Activated CD4-positive, alpha-beta memory T cell treated with anti-CD3 and anti-CD28 coated beads for 36 hours (primary cell): ENCODE measurements around the gene AP2B1. TPM values are rescaled to one million over a fixed set of nuclear protein-coding genes. Genes with fewer than 3 reads are reported as not detected.
"Not testable (repeated sequence)": the region's sequence is repeated elsewhere in the genome, so short reads cannot be mapped to it uniquely, and the experiment has no call there.

Source experiments
- CTCF ChIA-PET: fragments of 350-600 bp; sonication (Branson Sonifier 250); formaldehyde crosslinking; loops from one replicate; lab custom pipeline; 2021; ENCODE audit warnings: antibody characterized with exemption, inconsistent platforms; lab: Charles Lee
- POLR2A ChIA-PET: fragments of 350-600 bp; sonication (Branson Sonifier 250); formaldehyde crosslinking; loops from one replicate; lab custom pipeline; 2021; ENCODE audit warnings: antibody characterized with exemption; lab: Charles Lee
- DNase-seq: peaks from one replicate; pipeline ENCODE4 v3.0.0-alpha.2; 2020
- H3K27ac Mint-ChIP-seq: one replicate; pipeline ENCODE4 v1.8.0; 2021; ENCODE audit warnings: mixed read lengths
- H3K27me3 Mint-ChIP-seq: one replicate; pipeline ENCODE4 v1.8.0; 2021; ENCODE audit warnings: mixed read lengths
- H3K36me3 Mint-ChIP-seq: one replicate; pipeline ENCODE4 v1.8.0; 2021; ENCODE audit warnings: mixed read lengths
- H3K4me1 Mint-ChIP-seq: one replicate; pipeline ENCODE4 v1.8.0; 2021; ENCODE audit warnings: low read depth, mixed read lengths
- H3K4me3 Mint-ChIP-seq: one replicate; pipeline ENCODE4 v1.8.0; 2021; ENCODE audit warnings: mild to moderate bottlenecking, mixed read lengths
- H3K9me3 Mint-ChIP-seq: one replicate; pipeline ENCODE4 v1.8.0; 2021; ENCODE audit warnings: mixed read lengths
- intact Hi-C: fragments of 100-400 bp; cut with micrococcal nuclease; formaldehyde crosslinking; loops from one replicate; pipeline ENCODE4 v1.15.1; 2023
- total RNA-seq, 2 experiments: library from RNA; stranded (reverse); gene quantifications; one replicate each; pipeline ENCODE4 v1.2.3, GENCODE V29; 2021

Gene AP2B1
- total RNA-seq, 2 experiments from 2014 or later, result 187 to 192 TPM

GRCh38 chr17:35676441-35676840, 89.3 kb downstream of the AP2B1 start:
- CTCF ChIA-PET, result interaction anchor here (0.6 kb wide), 1 partner anchor 535 kb away, joined by 4 read pairs; no protein-coding TSS in a partner anchor
- Mint-ChIP-seq H3K27ac (no peak overlapping the region), H3K4me3 (no peak overlapping the region), H3K36me3 (peaks cover 39% of the 10 kb centered on the region), H3K4me1 (peaks cover 12% of the 10 kb centered on the region), H3K9me3 (no peaks in the 10 kb centered on the region), H3K27me3 (no peaks in the 10 kb centered on the region)
- POLR2A ChIA-PET, result no interaction called here
- intact Hi-C loops, result no loop called here
- no peak for DNase-seq

- intact Hi-C loops, result no loop called here
- Mint-ChIP-seq H3K36me3 (peaks cover 38% of the 10 kb centered on the region), H3K4me3 (no peak overlapping the region), H3K4me1 (peaks cover 12% of the 10 kb centered on the region), H3K9me3 (no peaks in the 10 kb centered on the region), H3K27ac (no peak overlapping the region), H3K27me3 (no peaks in the 10 kb centered on the region)
- DNase-seq, result no peak
- ChIA-PET CTCF (interaction anchor here (0.6 to 3.0 kb wide), 3 partner anchors 8 to 81 kb away, joined by 3 to 11 read pairs (median 4); no protein-coding TSS in a partner anchor), POLR2A (interaction anchor here (0.6 to 1.1 kb wide), 2 partner anchors 95 to 366 kb away, joined by 3 to 4 read pairs; no protein-coding TSS in a partner anchor)
Observed at GRCh38 chr17:35679007-35679682, 92.0 kb downstream of the AP2B1 start.

GRCh38 chr17:35683591-35683990, 96.5 kb downstream of the AP2B1 start:
- Mint-ChIP-seq H3K27ac (no peak overlapping the region), H3K4me3 (no peak overlapping the region), H3K36me3 (peaks cover 54% of the 10 kb centered on the region), H3K4me1 (peaks cover 8% of the 10 kb centered on the region), H3K9me3 (no peaks in the 10 kb centered on the region), H3K27me3 (no peaks in the 10 kb centered on the region)
- DNase-seq, result no peak
- ChIA-PET CTCF (interaction anchor here (0.5 to 0.9 kb wide), 2 partner anchors 64 to 99 kb away, joined by 3 read pairs; no protein-coding TSS in a partner anchor), POLR2A (no interaction called here)
- intact Hi-C loops, result no loop called here

DNA sequence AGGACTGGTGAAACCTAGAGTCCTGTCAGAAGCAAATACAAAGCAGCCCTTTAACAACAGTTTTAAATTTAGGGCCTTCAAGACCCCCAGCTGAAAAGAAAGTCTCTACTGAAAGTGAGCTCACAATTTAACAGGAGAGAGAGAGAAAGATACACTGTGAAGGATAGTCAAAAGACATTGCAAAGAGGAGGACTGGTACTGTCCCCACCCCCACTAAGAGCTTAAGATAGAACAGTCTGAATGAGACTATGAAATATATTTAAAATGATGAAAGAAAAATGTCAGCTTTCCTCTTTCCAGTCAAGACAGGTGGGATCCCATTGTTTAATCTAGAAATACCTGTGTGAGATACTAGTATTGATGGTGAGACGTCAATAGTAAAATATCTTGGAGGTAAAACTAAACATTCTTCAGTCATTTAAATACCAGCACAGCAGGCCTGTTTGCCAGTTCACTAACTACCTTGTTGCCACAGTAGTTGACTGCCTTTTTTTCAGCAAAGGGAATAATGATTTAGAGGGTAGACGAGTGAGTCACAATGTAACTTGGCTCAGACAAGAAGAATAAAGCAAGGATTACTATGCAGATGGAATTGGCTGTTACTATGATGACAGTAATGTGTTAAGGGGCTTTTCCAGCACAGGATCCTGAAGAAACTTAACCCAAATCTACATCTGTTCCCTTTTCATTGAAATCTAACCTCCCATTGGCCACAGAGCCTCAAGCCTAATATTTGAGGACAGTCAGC, 97.1 kb downstream of the AP2B1 start:
- no peaks in the 10 kb centered on the region for H3K9me3 Mint-ChIP-seq
- no peak overlapping the region for H3K4me3 Mint-ChIP-seq
- ChIA-PET CTCF (no interaction called here), POLR2A (no interaction called here)
- intact Hi-C loops, result no loop called here
- H3K36me3 Mint-ChIP-seq, result peaks cover 52% of the 10 kb centered on the region
- H3K27ac Mint-ChIP-seq, result no peak overlapping the region
- H3K4me1 Mint-ChIP-seq, result peaks cover 3% of the 10 kb centered on the region
- no peaks in the 10 kb centered on the region for H3K27me3 Mint-ChIP-seq
- no peak for DNase-seq

DNA sequence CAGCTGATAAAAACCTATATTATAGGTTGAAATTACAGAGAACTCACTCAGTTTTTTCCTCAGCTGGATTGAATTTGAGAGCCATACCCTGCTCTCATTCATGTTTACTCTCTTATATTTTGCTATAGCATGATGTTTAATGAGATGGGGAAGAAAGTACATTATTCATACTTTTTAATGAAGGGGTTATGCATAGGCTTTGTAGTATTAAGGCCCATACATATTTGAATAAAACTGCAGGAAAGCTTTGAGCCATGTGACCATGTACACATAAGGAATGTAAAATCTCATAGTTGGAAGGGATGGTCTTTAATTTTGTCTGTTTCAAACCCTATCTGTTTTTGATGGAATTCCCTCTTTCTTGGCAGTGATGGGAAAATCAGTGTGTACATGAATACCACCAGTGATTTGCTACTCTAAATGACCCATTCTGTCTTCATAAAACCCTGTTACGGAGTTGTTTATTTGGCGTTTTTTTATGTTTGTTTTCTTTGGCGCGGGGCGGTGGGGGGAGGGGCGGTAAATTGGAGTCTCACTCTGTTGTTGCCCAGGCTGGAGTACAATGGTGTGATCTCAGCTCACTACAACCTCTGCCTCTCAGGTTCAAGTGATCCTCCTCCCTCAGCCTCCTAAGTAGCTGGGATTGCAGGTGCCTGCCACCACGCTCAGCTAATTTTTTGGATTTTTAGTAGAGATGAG, 105.5 kb downstream of the AP2B1 start:
- CTCF ChIA-PET, result no interaction called here
- DNase-seq, result no peak

GRCh38 chr17:35693662-35694061, 106.5 kb downstream of the AP2B1 start:
- POLR2A ChIA-PET, result interaction anchor here (0.6 kb wide), 1 partner anchor 491 kb away, joined by 3 read pairs; no protein-coding TSS in a partner anchor
- no peaks in the 10 kb centered on the region for H3K9me3 Mint-ChIP-seq
- intact Hi-C loops, result no loop called here
- no peaks in the 10 kb centered on the region for H3K4me1 Mint-ChIP-seq
- no peak for DNase-seq
- no peak overlapping the region for H3K27ac Mint-ChIP-seq
- CTCF ChIA-PET, result no interaction called here
- no peaks in the 10 kb centered on the region for H3K27me3 Mint-ChIP-seq
- no peak overlapping the region for H3K4me3 Mint-ChIP-seq
- H3K36me3 Mint-ChIP-seq, result peaks cover 30% of the 10 kb centered on the region

More for the DNA sequence above, 105.5 kb downstream of the AP2B1 start:
- Mint-ChIP-seq H3K4me3 (no peak overlapping the region), H3K27ac (no peak overlapping the region), H3K27me3 (no peaks in the 10 kb centered on the region), H3K9me3 (no peaks in the 10 kb centered on the region), H3K4me1 (no peaks in the 10 kb centered on the region), H3K36me3 (peaks cover 40% of the 10 kb centered on the region)
- POLR2A ChIA-PET, result no interaction called here
- intact Hi-C loops, result no loop called here

DNA sequence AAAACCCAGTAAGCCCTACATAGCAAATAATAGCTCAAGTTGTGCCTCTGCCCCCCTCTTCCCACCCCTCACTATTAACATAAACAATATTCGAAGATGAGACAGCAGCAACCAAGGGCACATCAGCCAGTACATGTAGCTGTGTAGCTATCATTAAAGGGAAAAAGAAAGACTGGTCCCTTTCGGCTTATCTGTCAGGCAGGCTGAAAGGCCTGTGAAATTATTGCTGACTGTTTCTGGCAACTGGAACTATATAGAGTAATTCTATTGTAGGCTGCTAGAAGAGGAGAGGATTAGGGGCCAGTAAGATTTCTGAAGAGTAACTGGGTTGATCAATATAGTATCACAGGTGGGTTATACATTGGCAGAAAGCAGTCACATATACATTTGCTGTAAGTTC, 107.8 kb downstream of the AP2B1 start:
- CTCF ChIA-PET, result interaction anchor here (0.6 to 1.0 kb wide), 2 partner anchors 52 to 63 kb away, joined by 3 read pairs; no protein-coding TSS in a partner anchor

DNA sequence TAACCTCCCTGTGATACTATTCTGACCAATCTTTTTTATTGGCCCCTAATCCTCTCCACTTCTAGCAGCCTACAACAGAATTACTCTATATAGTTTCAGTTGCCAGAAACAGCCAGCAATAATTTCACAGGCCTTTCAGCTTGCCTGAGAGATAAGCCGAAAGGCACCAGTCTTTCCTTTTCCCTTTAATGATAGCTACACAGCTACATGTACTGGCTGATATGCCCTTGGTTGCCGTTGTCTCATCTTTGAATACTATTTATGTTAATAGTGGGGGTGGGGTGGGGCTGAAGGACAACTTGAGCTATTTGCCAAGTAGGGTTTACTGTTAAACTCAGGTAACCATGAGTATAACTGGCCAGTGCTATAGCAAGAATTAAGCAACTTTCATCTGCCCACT, 108.5 kb downstream of the AP2B1 start:
- no peak overlapping the region for H3K4me3 Mint-ChIP-seq
- DNase-seq, result no peak
- no peaks in the 10 kb centered on the region for H3K4me1 Mint-ChIP-seq
- no peaks in the 10 kb centered on the region for H3K27me3 Mint-ChIP-seq
- H3K27ac Mint-ChIP-seq, result no peak overlapping the region
- H3K36me3 Mint-ChIP-seq, result peaks cover 21% of the 10 kb centered on the region
- intact Hi-C loops, result no loop called here
- H3K9me3 Mint-ChIP-seq, result no peaks in the 10 kb centered on the region
- CTCF ChIA-PET, result interaction anchor here (1.0 kb wide), 1 partner anchor 52 kb away, joined by 4 read pairs; no protein-coding TSS in a partner anchor
- POLR2A ChIA-PET, result no interaction called here

More for the DNA sequence above, 107.8 kb downstream of the AP2B1 start:
- H3K36me3 Mint-ChIP-seq, result peaks cover 25% of the 10 kb centered on the region
- DNase-seq, result no peak
- H3K27me3 Mint-ChIP-seq, result no peaks in the 10 kb centered on the region
- intact Hi-C loops, result no loop called here
- no peaks in the 10 kb centered on the region for H3K4me1 Mint-ChIP-seq
- H3K9me3 Mint-ChIP-seq, result no peaks in the 10 kb centered on the region
- POLR2A ChIA-PET, result no interaction called here
- H3K27ac Mint-ChIP-seq, result no peak overlapping the region
- no peak overlapping the region for H3K4me3 Mint-ChIP-seq

- intact Hi-C loops, result no loop called here
- H3K9me3 Mint-ChIP-seq, result peaks cover 3% of the 10 kb centered on the region
- no peak overlapping the region for H3K4me3 Mint-ChIP-seq
- ChIA-PET POLR2A (no interaction called here), CTCF (no interaction called here)
- no peaks in the 10 kb centered on the region for H3K27me3 Mint-ChIP-seq
- no peak overlapping the region for H3K27ac Mint-ChIP-seq
- DNase-seq, result no peak
- peaks cover 25% of the 10 kb centered on the region for H3K36me3 Mint-ChIP-seq
- H3K4me1 Mint-ChIP-seq, result no peaks in the 10 kb centered on the region
Observed at GRCh38 chr17:35698800-35699199, 111.7 kb downstream of the AP2B1 start.

DNA sequence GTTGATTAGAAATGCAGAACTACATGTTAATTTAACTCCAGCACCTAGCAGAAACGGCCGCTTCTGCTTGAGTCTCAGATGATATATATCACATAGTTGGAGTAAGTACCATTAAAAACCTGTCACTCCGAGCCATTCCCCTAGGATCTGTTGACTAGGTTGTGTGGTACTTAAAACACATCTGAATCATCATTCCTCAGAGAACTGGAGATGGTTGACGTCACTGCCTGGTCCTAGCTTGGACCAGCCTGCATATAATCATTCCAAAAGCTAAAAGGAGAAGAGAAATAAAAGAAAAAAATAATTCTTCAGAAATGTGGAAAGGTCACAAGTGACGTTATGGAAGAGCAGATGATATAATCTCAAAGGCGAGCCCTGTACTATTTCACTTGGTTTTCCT, 113.0 kb downstream of the AP2B1 start:
- H3K27ac Mint-ChIP-seq, result no peak overlapping the region
- peaks cover 3% of the 10 kb centered on the region for H3K9me3 Mint-ChIP-seq
- H3K4me1 Mint-ChIP-seq, result peaks cover 3% of the 10 kb centered on the region
- POLR2A ChIA-PET, result no interaction called here
- DNase-seq, result no peak
- intact Hi-C loops, result no loop called here
- H3K36me3 Mint-ChIP-seq, result peaks cover 22% of the 10 kb centered on the region
- no peak overlapping the region for H3K4me3 Mint-ChIP-seq
- H3K27me3 Mint-ChIP-seq, result no peaks in the 10 kb centered on the region
- CTCF ChIA-PET, result no interaction called here

DNA sequence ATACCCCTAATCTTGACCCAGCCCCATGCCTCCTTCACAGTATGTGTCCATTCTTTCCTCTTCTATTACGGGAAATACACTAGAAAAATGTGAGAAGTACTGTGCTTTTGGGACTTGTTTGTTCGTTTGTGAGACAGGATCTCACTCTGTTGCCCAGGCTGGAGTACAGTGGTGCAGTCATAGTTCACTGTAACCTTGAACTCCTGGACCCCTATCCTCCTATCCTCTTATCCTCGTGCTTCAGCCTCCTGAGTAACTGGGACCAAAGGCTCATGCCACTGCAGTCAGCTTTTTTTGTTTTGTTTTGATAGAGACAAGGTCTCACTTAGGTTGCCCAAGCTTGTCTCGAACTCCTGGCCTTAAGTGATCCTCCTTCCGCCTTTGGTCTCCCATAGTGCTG, 114.4 kb downstream of the AP2B1 start:
- intact Hi-C loops, result no loop called here
- ChIA-PET POLR2A (no interaction called here), CTCF (no interaction called here)
- Mint-ChIP-seq H3K4me1 (peaks cover 8% of the 10 kb centered on the region), H3K36me3 (peaks cover 15% of the 10 kb centered on the region), H3K9me3 (peaks cover 3% of the 10 kb centered on the region), H3K27me3 (no peaks in the 10 kb centered on the region), H3K4me3 (no peak overlapping the region), H3K27ac (no peak overlapping the region)
- DNase-seq, result no peak

DNA sequence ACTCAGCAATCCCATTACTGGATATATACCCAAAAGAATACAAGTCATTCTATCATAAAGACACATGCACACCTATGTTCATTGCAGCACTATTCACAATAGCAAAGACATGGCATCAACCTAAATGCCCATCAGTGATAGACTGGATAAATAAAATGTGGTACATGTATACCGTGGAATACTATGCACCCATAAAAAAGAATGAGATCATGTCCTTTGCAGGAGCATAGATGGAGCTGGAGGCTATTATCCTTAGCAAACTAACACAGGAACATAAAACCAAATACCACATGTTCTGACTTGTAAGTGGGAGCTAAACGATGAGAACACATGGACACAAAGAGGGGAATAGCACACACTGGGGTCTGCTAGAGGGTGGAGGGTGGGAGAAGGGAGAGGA, 116.2 kb downstream of the AP2B1 start:
- H3K27me3 Mint-ChIP-seq, CTCF ChIA-PET, H3K4me3 Mint-ChIP-seq, H3K27ac Mint-ChIP-seq, H3K9me3 Mint-ChIP-seq, POLR2A ChIA-PET, intact Hi-C loops, DNase-seq: not testable (repeated sequence)
- Mint-ChIP-seq H3K36me3 (peaks cover 10% of the 10 kb centered on the region), H3K4me1 (peaks cover 20% of the 10 kb centered on the region)
